ENCODE data around the gene MAST1. TPM values are rescaled to one million over a fixed set of nuclear protein-coding genes. Genes with fewer than 3 reads are reported as not detected.
A peak's percentile ranks its signal among the peaks of the same experiment; 100 is the strongest.
"Not testable (repeated sequence)": the region's sequence is repeated elsewhere in the genome, so short reads cannot be mapped to it uniquely, and the experiment has no call there.

MAST1 gene
- polyA plus RNA-seq, 5 donors = 1.6 to 2.1 (median 2.0) TPM

GRCh38 chr19:12890299-12890786, 52.0 kb downstream of the MAST1 start:
- not testable (repeated sequence) for DNase-seq

GRCh38 chr19:12890787-12891552, 52.7 kb downstream of the MAST1 start, which contains the start of gene GCDH:
Gene GCDH, plus strand, starts transcription at chr19:12891160. Its CDS starts 145 bp downstream, at chr19:12891305.
- DNase-seq = peak; percentile 94 to 96

- no peak for DNase-seq
Measured at GRCh38 chr19:12891553-12892021, 53.3 kb downstream of the MAST1 start.

GRCh38 chr19:12893582-12893981, 55.3 kb downstream of the MAST1 start:
- DNase-seq = no peak

- no peak for DNase-seq
Measured at GRCh38 chr19:12896460-12896859, 58.1 kb downstream of the MAST1 start.

GRCh38 chr19:12899891-12900518, 61.7 kb downstream of the MAST1 start:
- no peak for DNase-seq

GRCh38 chr19:12907166-12907565, 68.9 kb downstream of the MAST1 start:
- DNase-seq = no peak

GRCh38 chr19:12912571-12912970, 74.3 kb downstream of the MAST1 start:
- no peak for DNase-seq

- DNase-seq = peak; percentile 86
Measured at GRCh38 chr19:12913011-12913561, 74.8 kb downstream of the MAST1 start.

GRCh38 chr19:12913851-12914690, 75.8 kb downstream of the MAST1 start:
- DNase-seq = peak in 1 of 2 donors; percentile 32

- DNase-seq = not testable (repeated sequence)
Measured at GRCh38 chr19:12915860-12916259, 77.5 kb downstream of the MAST1 start.

GRCh38 chr19:12918253-12918652, 79.9 kb downstream of the MAST1 start:
- no peak for DNase-seq

GRCh38 chr19:12921047-12921446, 82.7 kb downstream of the MAST1 start:
- DNase-seq = no peak

- DNase-seq = no peak
Measured at GRCh38 chr19:12922959-12923358, 84.6 kb downstream of the MAST1 start.

Other genes with a start within 250 kb of the MAST1 start
- gene ZNF490, start 227.7 kb upstream of the MAST1 start, polyA plus RNA-seq (ENCODE audit: insufficient read depth in 1 of 5, insufficient read length in 5 of 5, low replicate concordance in 1 of 5) = 1 to 10 TPM; 3.2 to 6.8 (median 5.0) TPM
- gene ZNF791, start 227.6 kb upstream of the MAST1 start, polyA plus RNA-seq (ENCODE audit: insufficient read depth in 1 of 5, insufficient read length in 5 of 5, low replicate concordance in 1 of 5) = 10 to 100 TPM; 13.9 to 23.7 (median 21.9) TPM
- 10 to 100 TPM; 27.3 to 42.1 (median 32.8) TPM for gene MAN2B1, start 171.8 kb upstream of the MAST1 start, polyA plus RNA-seq (ENCODE audit: insufficient read depth in 1 of 5, insufficient read length in 5 of 5, low replicate concordance in 1 of 5)
- gene WDR83, start 171.7 kb upstream of the MAST1 start, polyA plus RNA-seq (ENCODE audit: insufficient read depth in 1 of 5, insufficient read length in 5 of 5, low replicate concordance in 1 of 5) = 10 to 100 TPM; 18.4 to 28.6 (median 23.9) TPM
- gene DHPS, start 156.6 kb upstream of the MAST1 start, polyA plus RNA-seq (ENCODE audit: insufficient read depth in 1 of 5, insufficient read length in 5 of 5, low replicate concordance in 1 of 5) = 10 to 100 TPM; 77.1 to 96.0 (median 87.7) TPM
- gene GNG14, start 150.5 kb upstream of the MAST1 start, polyA plus RNA-seq (ENCODE audit: insufficient read depth in 1 of 5, insufficient read length in 5 of 5, low replicate concordance in 1 of 5) = under 1 TPM in 2 of 5 donors, not detected in 3; 0.60 to 0.82 TPM
- gene FBXW9, start 141.9 kb upstream of the MAST1 start, polyA plus RNA-seq (ENCODE audit: insufficient read depth in 1 of 5, insufficient read length in 5 of 5, low replicate concordance in 1 of 5) = 10 to 100 TPM in 3 of 5 donors, 1 to 10 TPM in 2; 7.9 to 14.1 (median 10.1) TPM
- 10 to 100 TPM; 69.3 to 85.1 (median 75.9) TPM for gene TNPO2, start 114.6 kb upstream of the MAST1 start, polyA plus RNA-seq (ENCODE audit: insufficient read depth in 1 of 5, insufficient read length in 5 of 5, low replicate concordance in 1 of 5)
- gene TRIR, start 103.8 kb upstream of the MAST1 start, polyA plus RNA-seq (ENCODE audit: insufficient read depth in 1 of 5, insufficient read length in 5 of 5, low replicate concordance in 1 of 5) = 100 to 1,000 TPM; 139 to 222 (median 153) TPM
- 10 to 100 TPM; 52.8 to 70.1 (median 53.8) TPM for gene GET3, start 101.0 kb upstream of the MAST1 start, polyA plus RNA-seq (ENCODE audit: insufficient read depth in 1 of 5, insufficient read length in 5 of 5, low replicate concordance in 1 of 5)
- gene BEST2, start 86.7 kb upstream of the MAST1 start, polyA plus RNA-seq (ENCODE audit: insufficient read depth in 1 of 5, insufficient read length in 5 of 5, low replicate concordance in 1 of 5) = under 1 TPM in 4 of 5 donors, not detected in 1; 0.09 to 0.19 (median 0.15) TPM
- 10 to 100 TPM; 59.2 to 79.9 (median 74.2) TPM for gene HOOK2, start 63.0 kb upstream of the MAST1 start, polyA plus RNA-seq (ENCODE audit: insufficient read depth in 1 of 5, insufficient read length in 5 of 5, low replicate concordance in 1 of 5)
- gene JUNB, start 47.0 kb upstream of the MAST1 start, polyA plus RNA-seq (ENCODE audit: insufficient read depth in 1 of 5, insufficient read length in 5 of 5, low replicate concordance in 1 of 5) = 100 to 1,000 TPM in 1 of 5 donors, 10 to 100 TPM in 4; 14.8 to 132 (median 48.0) TPM
- gene PRDX2, start 36.7 kb upstream of the MAST1 start, polyA plus RNA-seq (ENCODE audit: insufficient read depth in 1 of 5, insufficient read length in 5 of 5, low replicate concordance in 1 of 5) = 100 to 1,000 TPM; 197 to 304 (median 214) TPM
- gene THSD8, start 36.4 kb upstream of the MAST1 start, polyA plus RNA-seq (ENCODE audit: insufficient read depth in 1 of 5, insufficient read length in 5 of 5, low replicate concordance in 1 of 5) = 10 to 100 TPM in 1 of 5 donors, 1 to 10 TPM in 4; 4.2 to 10.2 (median 7.2) TPM
- gene RNASEH2A, start 31.9 kb upstream of the MAST1 start, polyA plus RNA-seq (ENCODE audit: insufficient read depth in 1 of 5, insufficient read length in 5 of 5, low replicate concordance in 1 of 5) = 10 to 100 TPM; 29.8 to 42.9 (median 32.9) TPM
- gene RTBDN, start 3.9 kb upstream of the MAST1 start, polyA plus RNA-seq (ENCODE audit: insufficient read depth in 1 of 5, insufficient read length in 5 of 5, low replicate concordance in 1 of 5) = under 1 TPM in 4 of 5 donors, not detected in 1; 0.08 to 0.19 (median 0.13) TPM
- 10 to 100 TPM; 19.8 to 25.3 (median 20.7) TPM for gene DNASE2, start 42.9 kb downstream of the MAST1 start, polyA plus RNA-seq (ENCODE audit: insufficient read depth in 1 of 5, insufficient read length in 5 of 5, low replicate concordance in 1 of 5)
- gene KLF1, start 48.7 kb downstream of the MAST1 start, polyA plus RNA-seq (ENCODE audit: insufficient read depth in 1 of 5, insufficient read length in 5 of 5, low replicate concordance in 1 of 5) = 1 to 10 TPM in 2 of 5 donors, under 1 TPM in 3; 0.30 to 2.3 (median 0.67) TPM
- 10 to 100 TPM; 19.5 to 31.5 (median 24.8) TPM for gene GCDH, start 52.6 kb downstream of the MAST1 start, polyA plus RNA-seq (ENCODE audit: insufficient read depth in 1 of 5, insufficient read length in 5 of 5, low replicate concordance in 1 of 5)
- 1 to 10 TPM; 2.6 to 4.2 (median 3.1) TPM for gene SYCE2, start 80.8 kb downstream of the MAST1 start, polyA plus RNA-seq (ENCODE audit: insufficient read depth in 1 of 5, insufficient read length in 5 of 5, low replicate concordance in 1 of 5)
- gene FARSA, start 95.2 kb downstream of the MAST1 start, polyA plus RNA-seq (ENCODE audit: insufficient read depth in 1 of 5, insufficient read length in 5 of 5, low replicate concordance in 1 of 5) = 10 to 100 TPM; 32.1 to 54.4 (median 44.3) TPM
- gene CALR, start 100.1 kb downstream of the MAST1 start, polyA plus RNA-seq (ENCODE audit: insufficient read depth in 1 of 5, insufficient read length in 5 of 5, low replicate concordance in 1 of 5) = 100 to 1,000 TPM; 632 to 884 (median 841) TPM
- 100 to 1,000 TPM in 1 of 5 donors, 10 to 100 TPM in 4; 55.7 to 105 (median 76.3) TPM for gene RAD23A, start 107.3 kb downstream of the MAST1 start, polyA plus RNA-seq (ENCODE audit: insufficient read depth in 1 of 5, insufficient read length in 5 of 5, low replicate concordance in 1 of 5)
- 10 to 100 TPM; 22.7 to 51.6 (median 25.6) TPM for gene GADD45GIP1, start 118.7 kb downstream of the MAST1 start, polyA plus RNA-seq (ENCODE audit: insufficient read depth in 1 of 5, insufficient read length in 5 of 5, low replicate concordance in 1 of 5)
- under 1 TPM; 0.21 to 0.57 (median 0.26) TPM for gene DAND5, start 131.1 kb downstream of the MAST1 start, polyA plus RNA-seq (ENCODE audit: insufficient read depth in 1 of 5, insufficient read length in 5 of 5, low replicate concordance in 1 of 5)
- gene NFIX, start 157.0 kb downstream of the MAST1 start, polyA plus RNA-seq (ENCODE audit: insufficient read depth in 1 of 5, insufficient read length in 5 of 5, low replicate concordance in 1 of 5) = 100 to 1,000 TPM in 3 of 5 donors, 10 to 100 TPM in 2; 83.6 to 141 (median 101) TPM